Parathyroid adenoma (tissue), 2 donors: Measurements from ENCODE around the gene ACOT11.

Experiments
- H2AFZ ChIP-seq: fragments of 300-600 bp; sonication (generic); one replicate; pipeline ENCODE4 v1.7.0; 2017; ENCODE audit warnings: antibody characterized with exemption, mild to moderate bottlenecking
- H3K27ac ChIP-seq: fragments of 300-600 bp; sonication (generic); one replicate; pipeline ENCODE4 v1.7.0; 2017
- H3K27me3 ChIP-seq: fragments of 300-600 bp; sonication (generic); one replicate; pipeline ENCODE4 v1.7.0; 2017; ENCODE audit warnings: low read length; ENCODE audit not compliant: control insufficient read depth, insufficient read depth
- H3K36me3 ChIP-seq: fragments of 300-600 bp; sonication (generic); one replicate; pipeline ENCODE4 v1.7.0; 2017; ENCODE audit warnings: low read length; ENCODE audit not compliant: control insufficient read depth, insufficient read depth
- H3K4me1 ChIP-seq: fragments of 300-600 bp; sonication (generic); one replicate; pipeline ENCODE4 v1.7.0; 2017; ENCODE audit warnings: control low read depth
- H3K4me2 ChIP-seq: fragments of 300-600 bp; sonication (generic); one replicate; pipeline ENCODE4 v1.7.0; 2017; ENCODE audit warnings: low read length
- H3K4me3 ChIP-seq: fragments of 300-600 bp; sonication (generic); one replicate; pipeline ENCODE4 v1.7.0; 2017; ENCODE audit warnings: low read depth, low read length
- H3K79me2 ChIP-seq: fragments of 300-600 bp; sonication (generic); one replicate; pipeline ENCODE4 v1.7.0; 2017; ENCODE audit warnings: control low read depth
- H3K9ac ChIP-seq: fragments of 300-600 bp; sonication (generic); one replicate; pipeline ENCODE4 v1.7.0; 2017; ENCODE audit warnings: mild to moderate bottlenecking
- H3K9me3 ChIP-seq: fragments of 300-600 bp; sonication (generic); one replicate; pipeline ENCODE4 v1.7.0; 2017; ENCODE audit warnings: low read length; ENCODE audit not compliant: control insufficient read depth
- CTCF ChIP-seq: fragments of 300-600 bp; sonication (generic); IDR thresholded peaks from one replicate; pipeline ENCODE4 v1.7.0; 2017; ENCODE audit warnings: antibody characterized with exemption, mild to moderate bottlenecking
- donor health status: primary hyperparathyroidism.

Gene ACOT11

GRCh38 chr1:54608566-54609230, 60.7 kb downstream of the ACOT11 start:
- Histone ChIP-seq H3K79me2 (no peaks in the 10 kb centered on the region), H3K4me2 (no peak overlapping the region), H3K36me3 (no peaks in the 10 kb centered on the region), H3K9me3 (no peaks in the 10 kb centered on the region), H2AFZ (no peak overlapping the region), H3K4me1 (no peaks in the 10 kb centered on the region), H3K4me3 (no peak overlapping the region), H3K27ac (no peak overlapping the region), H3K9ac (no peak overlapping the region), H3K27me3 (no peaks in the 10 kb centered on the region)
- no peak for TF ChIP-seq CTCF

- Histone ChIP-seq H2AFZ (no peak overlapping the region), H3K9ac (no peak overlapping the region)
Observed at GRCh38 chr1:54609301-54609921, 61.4 kb downstream of the ACOT11 start.

GRCh38 chr1:54610048-54610447, 62.0 kb downstream of the ACOT11 start:
- no peaks in the 10 kb centered on the region for H3K79me2 ChIP-seq
- no peaks in the 10 kb centered on the region for H3K36me3 ChIP-seq
- H2AFZ ChIP-seq: no peak overlapping the region
- no peak overlapping the region for H3K4me2 ChIP-seq
- no peak overlapping the region for H3K27ac ChIP-seq
- H3K4me1 ChIP-seq: no peaks in the 10 kb centered on the region
- H3K27me3 ChIP-seq: no peaks in the 10 kb centered on the region
- no peaks in the 10 kb centered on the region for H3K9me3 ChIP-seq
- TF ChIP-seq CTCF: no peak
- no peak overlapping the region for H3K9ac ChIP-seq
- no peak overlapping the region for H3K4me3 ChIP-seq

More at GRCh38 chr1:54609301-54609921, 61.4 kb downstream of the ACOT11 start:
- Histone ChIP-seq H3K79me2 (no peaks in the 10 kb centered on the region), H3K36me3 (no peaks in the 10 kb centered on the region), H3K27ac (no peak overlapping the region), H3K9me3 (no peaks in the 10 kb centered on the region), H3K4me3 (no peak overlapping the region), H3K4me1 (no peaks in the 10 kb centered on the region), H3K27me3 (no peaks in the 10 kb centered on the region), H3K4me2 (no peak overlapping the region)
- TF ChIP-seq CTCF: no peak

GRCh38 chr1:54610601-54611580, 62.9 kb downstream of the ACOT11 start:
- H3K9me3 ChIP-seq: no peaks in the 10 kb centered on the region
- no peak overlapping the region for H3K4me3 ChIP-seq
- no peak for TF ChIP-seq CTCF
- H3K27me3 ChIP-seq: no peaks in the 10 kb centered on the region
- no peaks in the 10 kb centered on the region for H3K4me1 ChIP-seq
- H2AFZ ChIP-seq: no peak overlapping the region
- no peak overlapping the region for H3K9ac ChIP-seq
- no peaks in the 10 kb centered on the region for H3K79me2 ChIP-seq
- H3K36me3 ChIP-seq: no peaks in the 10 kb centered on the region
- no peak overlapping the region for H3K27ac ChIP-seq
- H3K4me2 ChIP-seq: no peak overlapping the region
